8988T (cell line): ENCODE results near the gene ADAR.

Experiments used
- DNase-seq: peaks from one replicate; pipeline ENCODE4 v3.0.0; 2011

Gene ADAR

DNA sequence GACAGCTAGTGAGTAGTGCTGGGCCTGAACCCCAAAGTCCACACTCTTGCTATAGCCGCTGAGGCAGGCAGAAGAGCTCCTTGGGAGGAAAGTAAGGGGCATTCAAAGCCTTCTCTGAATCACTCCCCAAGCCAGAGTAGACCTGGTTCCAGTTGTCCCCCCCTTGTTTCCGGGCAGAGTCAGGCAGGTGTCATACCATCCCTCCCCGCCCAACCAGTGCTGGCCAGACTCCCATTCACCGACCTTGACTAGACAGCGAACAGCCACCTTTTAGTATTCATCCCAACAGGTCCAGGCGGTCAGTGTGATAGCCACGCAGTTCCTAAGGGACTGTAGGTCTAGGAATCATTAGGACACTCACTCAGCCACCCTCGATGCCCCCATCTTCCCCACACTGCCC lies 28.6 kb downstream of the ADAR start:
- no peak for DNase-seq

DNA sequence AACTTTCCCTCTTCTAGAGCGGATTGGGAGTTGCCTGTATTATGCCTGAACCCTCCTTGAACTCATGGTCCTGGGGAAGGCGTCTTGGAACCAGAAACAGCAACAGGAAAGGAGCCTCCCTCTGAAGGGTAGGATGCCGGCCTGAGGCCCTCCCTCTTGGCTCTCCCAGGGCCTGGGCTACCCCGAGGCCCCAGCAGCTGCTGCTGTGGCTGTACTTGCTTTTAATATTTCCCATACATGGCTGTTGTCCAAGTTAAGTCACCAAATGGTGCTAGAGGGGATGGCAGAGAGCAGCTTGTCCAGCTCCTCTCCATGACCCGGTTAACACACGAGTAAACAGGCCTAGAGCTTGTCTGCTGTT lies 29.9 kb downstream of the ADAR start:
- no peak for DNase-seq

DNA sequence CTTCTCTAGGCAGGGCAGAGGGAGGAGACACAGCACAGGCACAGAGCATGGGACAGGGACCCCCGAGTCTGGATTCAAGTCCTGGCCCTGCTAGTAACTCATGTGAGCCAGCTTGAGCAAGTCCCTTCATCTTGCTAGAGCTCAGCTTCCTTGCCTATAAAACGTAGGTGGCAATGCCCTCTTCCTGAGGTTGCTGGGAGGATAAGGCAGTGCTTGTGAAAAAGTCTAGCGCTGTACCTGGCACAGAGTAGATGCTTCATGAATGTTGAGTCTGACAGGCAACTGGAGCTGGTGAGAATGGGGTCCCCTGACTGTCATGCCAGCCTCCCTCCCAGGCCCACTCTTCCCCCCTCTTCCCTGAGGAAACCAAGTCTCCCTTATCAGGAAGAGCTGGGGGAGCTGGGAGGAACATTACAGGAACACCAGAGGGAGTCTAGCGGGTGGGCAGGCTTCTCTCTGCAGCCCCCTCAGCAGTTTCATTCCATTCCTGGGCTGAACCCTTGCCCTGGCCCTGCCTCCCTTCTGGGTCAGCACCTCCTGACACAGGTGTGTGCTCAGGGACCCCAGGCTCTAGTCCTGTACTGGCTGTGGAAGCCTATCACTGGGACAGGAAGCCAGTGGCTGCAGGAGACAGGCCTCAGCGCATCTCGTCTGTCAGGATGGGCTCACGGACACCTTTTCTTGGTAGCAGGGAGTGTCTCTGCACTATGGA lies 30.5 kb downstream of the ADAR start:
- DNase-seq: no peak

DNA sequence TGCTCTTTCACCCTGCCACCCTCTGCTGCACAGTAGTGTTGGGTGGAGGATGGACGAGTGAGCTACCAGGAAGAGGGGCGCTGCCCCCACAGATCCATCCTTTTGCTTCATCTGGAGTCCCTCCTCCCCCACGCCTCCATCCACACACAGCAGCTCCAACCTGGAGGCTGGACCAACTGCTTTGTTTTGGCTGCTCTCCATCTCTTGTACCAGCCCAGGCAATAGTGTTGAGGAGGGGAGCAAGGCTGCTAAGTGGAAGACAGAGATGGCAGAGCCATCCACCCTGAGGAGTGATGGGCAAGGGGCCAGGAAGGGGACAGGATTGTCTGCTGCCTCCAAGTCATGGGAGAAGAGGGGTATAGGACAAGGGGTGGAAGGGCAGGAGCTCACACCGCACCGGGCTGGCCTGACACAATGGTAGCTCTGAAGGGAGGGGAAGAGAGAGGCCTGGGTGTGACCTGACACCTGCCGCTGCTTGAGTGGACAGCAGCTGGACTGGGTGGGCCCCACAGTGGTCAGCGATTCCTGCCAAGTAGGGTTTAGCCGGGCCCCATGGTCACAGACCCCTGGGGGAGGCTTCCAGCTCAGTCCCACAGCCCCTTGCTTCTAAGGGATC lies 31.9 kb downstream of the ADAR start:
- no peak for DNase-seq

DNA sequence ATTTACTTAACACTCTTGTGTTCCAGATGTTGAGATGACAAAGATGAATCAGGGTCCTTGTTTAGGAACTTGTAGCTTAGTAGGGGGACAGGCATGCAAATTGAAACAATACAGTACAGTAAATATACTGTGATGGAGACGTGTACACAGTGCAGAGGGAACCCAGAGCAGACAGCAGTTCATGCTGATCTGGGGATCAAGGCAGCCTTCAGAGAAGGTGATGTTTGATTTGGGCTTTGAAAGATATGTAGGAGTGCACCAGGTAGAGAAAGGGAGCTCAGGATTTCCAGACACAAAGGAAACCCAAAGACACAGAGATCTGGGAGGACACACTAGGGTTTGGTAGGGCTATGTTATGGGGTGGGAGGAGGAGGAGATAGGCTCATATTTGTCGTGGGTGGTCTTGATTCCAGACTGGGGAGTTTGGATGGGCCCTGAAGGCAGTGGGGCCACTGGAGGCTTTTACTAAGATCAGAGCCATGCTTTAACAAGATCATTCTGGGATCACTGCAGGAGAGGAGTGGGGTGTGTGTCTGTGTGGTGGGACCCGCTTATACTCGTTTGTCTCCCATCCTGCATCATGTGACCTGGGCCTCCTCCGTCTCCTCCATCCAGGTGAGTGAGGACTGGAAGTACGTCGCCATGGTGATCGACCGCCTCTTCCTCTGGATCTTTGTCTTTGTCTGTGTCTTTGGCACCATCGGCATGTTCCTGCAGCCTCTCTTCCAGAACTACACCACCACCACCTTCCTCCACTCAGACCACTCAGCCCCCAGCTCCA lies 32.6 kb downstream of the ADAR start:
- DNase-seq: no peak

DNA sequence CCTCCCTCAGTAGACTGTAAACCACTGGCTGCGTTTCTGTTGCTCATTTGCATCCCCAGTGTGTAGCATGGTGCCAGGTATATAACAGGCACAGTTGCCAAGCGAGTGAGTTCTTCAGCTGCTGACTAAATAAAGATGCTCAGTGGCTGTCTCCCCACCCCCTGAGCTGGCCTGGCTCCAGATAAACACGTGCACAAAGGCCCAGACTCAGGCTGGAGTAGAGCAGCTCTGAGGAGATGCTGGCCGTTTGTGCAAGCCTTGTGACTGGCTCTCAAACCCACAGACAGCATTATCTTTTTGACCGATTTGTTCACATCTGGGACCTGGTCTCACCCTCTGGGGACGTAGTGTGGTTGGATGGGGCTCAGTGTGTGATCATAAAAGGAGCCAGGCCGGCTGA lies 33.3 kb downstream of the ADAR start:
- DNase-seq: no peak

DNA sequence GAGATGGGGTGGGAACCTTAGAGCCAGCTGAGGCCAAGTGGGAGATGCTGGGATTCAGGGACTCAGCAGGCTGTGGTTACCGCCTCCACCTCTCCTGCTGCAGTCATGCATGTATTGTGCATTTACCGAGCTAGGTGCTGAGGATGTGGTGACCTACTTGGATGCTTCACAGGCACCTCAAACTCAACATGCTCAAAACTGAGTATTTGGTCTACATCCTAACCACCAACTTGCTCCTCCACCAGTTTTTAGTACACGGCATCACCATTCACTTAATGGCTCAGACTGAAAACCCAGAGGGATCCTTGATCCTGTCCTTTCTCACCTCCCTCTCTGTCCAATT lies 34.8 kb downstream of the ADAR start:
- no peak for DNase-seq

DNA sequence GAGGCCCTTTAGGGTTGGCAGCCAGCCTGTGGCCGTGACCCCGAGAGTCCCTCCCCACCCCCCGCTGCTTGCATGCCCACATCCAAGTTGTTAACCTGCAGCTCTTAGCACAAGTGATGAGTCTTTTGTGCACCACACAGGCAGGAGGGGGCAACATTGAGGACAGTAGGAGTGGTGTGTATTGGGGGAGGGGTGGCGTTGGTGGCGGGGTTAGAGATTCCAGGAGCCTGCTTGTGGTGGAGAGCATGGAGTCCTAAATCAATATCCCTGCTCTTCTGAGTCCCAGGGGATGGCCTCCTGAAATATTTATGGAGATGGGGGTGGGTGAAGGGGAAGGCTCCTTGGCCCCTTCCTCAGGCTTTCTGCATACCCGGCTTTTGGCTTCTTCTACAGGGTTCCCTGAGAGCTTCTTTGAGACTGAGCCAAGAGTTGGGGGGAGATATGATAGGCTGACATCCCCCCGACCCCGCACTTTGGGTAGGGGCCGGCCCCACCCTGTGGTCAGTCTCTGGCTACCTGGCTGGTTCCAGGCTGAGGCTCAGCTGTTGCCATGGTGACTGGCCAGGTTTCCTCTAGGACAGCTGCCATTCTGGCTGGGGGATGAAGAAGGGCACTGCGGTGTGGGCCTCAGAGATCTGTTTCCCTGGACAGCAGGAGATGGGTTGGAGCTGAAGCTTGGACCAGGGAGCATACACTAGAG lies 35.4 kb downstream of the ADAR start:
- no peak for DNase-seq

DNA sequence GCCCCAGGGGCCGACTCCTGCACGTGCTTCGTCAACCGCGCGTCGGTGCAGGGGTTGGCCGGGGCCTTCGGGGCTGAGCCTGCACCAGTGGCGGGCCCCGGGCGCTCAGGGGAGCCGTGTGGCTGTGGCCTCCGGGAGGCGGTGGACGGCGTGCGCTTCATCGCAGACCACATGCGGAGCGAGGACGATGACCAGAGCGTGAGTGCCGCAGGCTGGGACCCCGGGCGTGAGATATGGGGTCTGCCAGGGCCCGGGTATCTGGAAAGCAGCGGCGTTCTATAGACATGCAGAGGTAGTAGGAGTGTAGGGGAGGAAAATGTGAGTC lies 36.1 kb downstream of the ADAR start:
- no peak for DNase-seq

DNA sequence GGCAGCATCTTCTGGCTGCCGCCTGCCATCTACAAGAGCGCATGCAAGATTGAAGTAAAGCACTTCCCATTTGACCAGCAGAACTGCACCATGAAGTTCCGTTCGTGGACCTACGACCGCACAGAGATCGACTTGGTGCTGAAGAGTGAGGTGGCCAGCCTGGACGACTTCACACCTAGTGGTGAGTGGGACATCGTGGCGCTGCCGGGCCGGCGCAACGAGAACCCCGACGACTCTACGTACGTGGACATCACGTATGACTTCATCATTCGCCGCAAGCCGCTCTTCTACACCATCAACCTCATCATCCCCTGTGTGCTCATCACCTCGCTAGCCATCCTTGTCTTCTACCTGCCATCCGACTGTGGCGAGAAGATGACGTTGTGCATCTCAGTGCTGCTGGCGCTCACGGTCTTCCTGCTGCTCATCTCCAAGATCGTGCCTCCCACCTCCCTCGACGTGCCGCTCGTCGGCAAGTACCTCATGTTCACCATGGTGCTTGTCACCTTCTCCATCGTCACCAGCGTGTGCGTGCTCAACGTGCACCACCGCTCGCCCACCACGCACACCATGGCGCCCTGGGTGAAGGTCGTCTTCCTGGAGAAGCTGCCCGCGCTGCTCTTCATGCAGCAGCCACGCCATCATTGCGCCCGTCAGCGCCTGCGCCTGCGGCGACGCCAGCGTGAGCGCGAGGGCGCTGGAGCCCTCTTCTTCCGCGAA lies 36.6 kb downstream of the ADAR start:
- no peak for DNase-seq

DNA sequence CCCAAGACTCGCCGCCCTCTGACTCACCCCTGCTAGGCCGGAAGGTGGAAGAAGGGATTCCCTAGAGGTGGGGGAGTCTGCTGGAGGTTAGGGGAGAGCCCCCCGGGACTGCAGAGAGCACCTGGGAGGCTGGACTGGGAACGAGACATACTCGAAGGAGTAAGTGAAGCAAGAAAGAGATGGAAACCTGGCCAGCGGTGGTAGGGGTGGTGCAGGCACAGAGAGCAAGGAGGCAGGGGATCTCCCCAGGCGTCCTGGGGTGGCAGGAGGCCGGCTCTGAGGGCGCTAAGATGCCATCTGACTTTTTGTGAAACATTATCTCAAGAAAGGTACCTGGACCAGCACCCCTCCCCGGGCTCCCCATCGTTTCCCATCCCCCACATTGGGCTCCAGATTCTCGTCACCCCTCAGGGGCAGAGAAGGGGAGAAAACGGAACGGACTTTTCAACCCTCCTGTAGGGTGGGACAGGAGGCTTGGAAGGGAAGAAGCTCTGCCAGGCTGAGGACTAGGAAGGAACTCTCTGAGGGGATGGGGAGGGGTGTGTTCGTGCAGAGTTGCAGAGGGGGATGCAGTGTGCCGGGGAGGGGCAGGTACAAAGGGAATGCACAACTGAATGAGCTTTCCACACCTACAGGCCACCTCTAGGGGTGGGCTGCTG lies 39.7 kb downstream of the ADAR start:
- DNase-seq: no peak

DNA sequence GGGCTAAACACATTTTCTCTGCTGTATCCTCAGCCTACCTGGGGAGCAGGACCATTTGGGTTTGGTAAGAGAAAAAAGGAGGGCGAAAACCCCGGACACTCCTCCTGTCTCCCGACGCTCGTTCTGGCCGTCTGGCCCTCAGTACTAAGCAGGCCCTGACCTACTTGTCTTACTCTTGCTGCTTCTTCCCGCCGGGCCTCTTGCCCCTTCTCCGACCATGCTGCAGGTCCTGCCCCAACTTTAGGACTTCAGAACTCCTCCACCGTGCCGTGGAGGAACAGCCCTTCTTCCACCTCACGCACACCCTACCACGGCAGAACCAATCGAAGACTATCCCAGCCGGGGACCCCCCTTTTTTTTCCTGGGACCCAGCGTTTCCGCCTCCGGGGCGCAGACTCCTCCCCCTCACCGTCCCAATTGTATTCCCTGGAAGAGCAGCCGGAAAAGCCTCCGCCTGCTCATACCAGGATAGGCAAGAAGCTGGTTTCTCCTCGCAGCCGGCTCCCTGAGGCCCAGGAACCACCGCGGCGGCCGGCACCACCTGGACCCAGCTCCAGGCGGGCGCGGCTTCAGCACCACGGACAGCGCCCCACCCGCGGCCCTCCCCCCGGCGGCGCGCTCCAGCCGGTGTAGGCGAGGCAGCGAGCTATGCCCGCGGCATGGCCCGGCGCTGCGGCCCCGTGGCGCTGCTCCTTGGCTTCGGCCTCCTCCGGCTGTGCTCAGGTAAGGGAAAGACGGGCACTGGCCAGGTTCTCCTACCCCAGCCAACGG lies 40.4 kb downstream of the ADAR start, which contains the start of gene CHRNB2:
Gene CHRNB2, plus strand, starts transcription at position 393 of the 771 bp plus-strand sequence. Its CDS starts 267 bp downstream, at position 660.
- peak; percentile 92 for DNase-seq

DNA sequence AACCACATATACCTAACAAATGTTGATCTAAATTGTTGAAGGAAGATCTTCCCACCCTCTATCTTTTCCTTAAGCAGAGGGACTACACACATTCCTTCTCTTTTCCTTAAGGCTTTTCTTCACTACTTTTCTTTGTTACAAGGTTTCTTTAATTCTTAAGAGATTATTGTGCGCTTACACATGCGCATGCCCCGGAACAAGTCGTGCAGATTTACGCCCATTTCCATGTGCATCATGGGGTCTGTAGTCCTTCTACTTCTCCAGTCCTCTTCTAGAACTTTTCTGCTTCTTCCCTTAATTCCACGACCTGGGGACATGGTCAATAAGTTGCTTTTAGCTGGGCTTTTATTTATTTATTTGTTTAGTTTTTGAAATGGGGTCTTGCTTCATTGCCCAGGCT lies 42.1 kb downstream of the ADAR start:
- DNase-seq: no peak

DNA sequence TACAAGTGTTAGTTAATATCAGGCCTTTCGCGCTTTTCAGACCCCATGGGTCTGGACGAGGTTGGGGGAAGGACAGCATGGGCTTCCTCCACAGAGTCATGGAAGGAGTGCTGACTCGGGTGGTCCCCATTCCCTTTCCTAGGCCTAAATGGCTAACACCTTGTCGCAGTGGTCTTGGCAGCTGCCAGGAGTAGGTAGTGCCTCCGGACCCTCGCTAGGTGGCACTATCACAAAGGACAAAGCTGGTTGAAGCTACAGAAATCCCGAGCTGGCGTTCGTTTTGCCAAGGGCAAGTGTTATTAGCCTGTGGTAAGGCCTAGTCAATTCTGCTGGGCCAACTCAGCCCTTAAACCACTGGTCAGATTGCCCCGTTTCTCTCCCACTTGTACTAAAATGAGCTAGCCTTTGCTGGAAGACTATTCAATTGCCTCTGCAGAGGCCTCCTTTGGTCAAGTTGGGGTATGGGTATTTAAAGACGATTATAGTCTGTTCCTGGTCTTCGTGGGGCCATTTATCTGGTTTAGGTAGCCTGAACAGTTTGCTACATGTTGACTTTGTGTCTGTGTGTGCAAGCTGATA lies 48.4 kb downstream of the ADAR start:
- DNase-seq: no peak

DNA sequence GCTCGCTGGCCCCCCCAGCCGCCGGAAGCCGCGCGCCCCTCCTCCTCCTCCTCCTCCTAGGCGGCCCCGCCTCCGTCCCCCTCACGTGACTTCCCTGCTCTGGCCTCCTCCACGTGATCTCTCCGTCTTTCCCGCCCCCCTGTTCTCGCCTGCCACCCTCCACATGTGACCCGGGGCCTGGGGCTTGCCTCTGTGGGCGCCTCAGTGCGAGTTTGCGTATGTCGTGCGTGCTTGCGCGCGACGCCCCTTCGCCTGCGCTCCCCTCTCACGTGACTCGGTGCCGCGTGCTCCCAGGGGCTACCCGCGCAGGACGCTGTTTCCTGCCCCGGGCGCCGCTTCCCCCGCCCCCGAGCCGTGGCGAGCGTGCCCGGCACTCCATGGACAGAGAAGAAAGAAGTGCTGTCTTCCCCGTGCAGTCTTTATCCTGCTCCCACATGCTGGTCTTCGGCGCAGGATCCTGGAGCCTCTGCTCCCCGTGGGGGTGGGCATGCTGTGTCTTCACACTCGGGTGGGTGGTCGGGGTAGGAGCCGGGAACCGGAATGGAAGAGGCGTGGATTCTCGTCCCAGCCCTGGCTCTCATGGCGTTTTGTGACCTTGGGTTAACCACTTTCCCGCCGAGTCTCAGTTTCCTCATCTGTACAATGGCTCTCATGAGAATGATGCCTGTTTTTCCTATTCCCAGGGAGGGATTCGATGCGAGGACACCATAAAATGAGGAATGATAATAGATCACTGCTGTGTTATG lies 49.1 kb downstream of the ADAR start:
- DNase-seq: peak; percentile 85

DNA sequence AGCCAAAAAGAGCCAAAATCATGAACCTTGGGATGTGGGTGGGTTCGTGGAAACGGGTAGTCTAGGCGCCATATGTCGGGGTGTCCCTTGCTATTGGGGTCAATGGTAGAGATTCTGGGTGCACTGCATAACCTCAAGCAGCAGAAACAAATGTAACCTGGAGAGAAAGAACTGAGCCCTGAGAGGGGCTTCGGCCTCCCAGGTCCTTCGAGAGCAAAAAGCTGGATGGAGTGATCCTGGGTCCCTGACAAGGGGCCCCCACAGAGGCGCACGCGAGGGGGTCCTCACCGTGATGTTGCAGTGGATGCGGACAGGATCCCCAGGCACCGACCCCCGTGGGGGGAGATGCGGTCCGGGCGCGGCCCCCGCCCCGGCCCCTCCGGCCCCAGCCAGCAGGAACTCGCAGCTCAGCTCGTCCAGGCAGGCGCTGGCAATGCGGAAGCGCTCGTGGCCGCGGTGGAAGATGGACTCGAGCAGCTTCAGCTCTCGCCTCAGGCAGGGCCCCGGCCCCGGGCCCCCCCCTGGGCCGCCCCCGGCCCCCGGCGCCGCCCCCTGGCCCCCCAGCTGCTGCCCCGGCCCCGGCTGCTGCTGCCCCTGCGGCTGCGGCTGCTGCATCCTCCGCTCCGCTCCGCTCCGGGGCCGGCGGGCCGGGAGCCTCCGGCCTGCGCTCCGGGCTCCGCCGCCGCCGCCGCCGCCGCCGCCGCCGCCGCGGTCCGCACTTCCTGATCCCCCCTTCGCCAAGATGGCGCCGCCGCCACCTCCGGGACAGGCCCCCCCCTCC lies 49.9 kb downstream of the ADAR start, which contains the start of gene UBE2Q1:
Gene UBE2Q1, minus strand, starts transcription at position 724 of the 781 bp plus-strand sequence. Its CDS starts 109 bp downstream, at position 615.
- no peak for DNase-seq

DNA sequence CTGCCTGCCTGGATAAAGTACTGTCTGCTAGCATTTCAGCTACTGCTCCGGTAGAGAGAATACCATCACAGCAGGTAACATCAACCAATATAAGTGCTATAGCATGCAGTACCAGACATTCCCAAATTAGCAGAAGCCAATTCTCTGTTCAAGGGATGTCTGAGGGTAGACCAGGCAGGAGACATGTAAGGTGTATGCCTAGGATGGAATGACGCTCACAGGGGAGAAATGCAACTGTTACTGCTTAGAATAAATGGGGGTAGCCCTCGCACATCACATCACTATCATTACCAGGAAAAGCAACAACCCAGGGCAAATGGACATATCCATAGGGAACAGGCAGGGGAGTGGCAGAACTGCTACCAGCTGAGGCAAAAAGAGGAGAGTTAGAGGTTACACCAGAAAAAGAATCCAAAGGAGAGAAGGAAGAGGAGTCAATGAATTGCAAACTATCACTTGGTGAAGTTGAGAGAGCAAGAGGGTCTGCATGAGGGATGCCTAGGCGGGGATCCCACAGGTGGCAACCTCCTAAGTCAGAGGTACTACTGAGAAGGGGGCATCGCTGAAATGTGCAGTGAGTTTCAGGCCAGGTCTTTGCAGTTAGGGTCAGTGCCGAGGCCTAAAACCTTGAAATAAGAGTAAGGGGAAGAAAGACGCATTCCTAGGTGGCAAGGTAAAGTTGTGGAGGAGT lies 50.6 kb downstream of the ADAR start:
- no peak for DNase-seq

DNA sequence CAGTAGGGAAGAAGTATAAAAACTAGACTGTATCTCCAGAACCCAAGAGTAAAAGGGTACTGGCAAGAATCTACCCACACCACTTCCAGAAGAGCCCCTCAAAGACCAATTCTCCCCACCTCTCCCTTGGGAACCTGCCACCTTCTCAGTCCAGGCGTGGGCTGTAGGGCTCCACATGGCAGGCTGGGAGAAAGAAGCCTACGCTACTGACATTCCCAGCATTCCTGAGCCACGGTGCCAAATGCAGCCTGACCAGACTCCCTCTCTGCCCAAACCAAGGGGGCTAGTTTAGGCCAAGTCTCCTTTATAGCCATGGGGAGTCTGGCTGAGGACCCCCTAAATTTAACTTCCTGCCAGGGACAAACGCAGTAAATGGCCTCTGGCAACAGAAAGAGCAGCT lies 51.6 kb downstream of the ADAR start:
- DNase-seq: no peak
